VCaP (cell line): Measurements from ENCODE around the gene BCKDHB.
"Not testable (repeated sequence)": the region's sequence is repeated elsewhere in the genome, so short reads cannot be mapped to it uniquely, and the experiment has no call there.

Experiments
- H3K27ac ChIP-seq: fragments of 450-650 bp; 2 replicates; pipeline ENCODE4 v1.5.1; 2017
- CTCF ChIP-seq: fragments of 450-650 bp; conservative IDR thresholded peaks from 2 replicates; pipeline ENCODE4 v1.5.1; 2017; ENCODE audit warnings: mild to moderate bottlenecking, moderate library complexity

BCKDHB gene

GRCh38 chr6:80095600-80095999 lies 10.9 kb upstream of the BCKDHB start:
- H3K27ac ChIP-seq = no peak overlapping the region
- no peak for TF ChIP-seq CTCF

- no peak overlapping the region for H3K27ac ChIP-seq
Measured at GRCh38 chr6:80098392-80098791, 8.1 kb upstream of the BCKDHB start.

GRCh38 chr6:80104520-80104919 lies 2.0 kb upstream of the BCKDHB start:
- no peak overlapping the region for H3K27ac ChIP-seq
- no peak for TF ChIP-seq CTCF

More at GRCh38 chr6:80098392-80098791, 8.1 kb upstream of the BCKDHB start:
- TF ChIP-seq CTCF = no peak

- H3K27ac ChIP-seq = peak overlapping the region; percentile 73
Measured at GRCh38 chr6:80105972-80106417, 476 bp upstream of the BCKDHB start.

GRCh38 chr6:80122576-80122975 lies 16.1 kb downstream of the BCKDHB start:
- H3K27ac ChIP-seq = not testable (repeated sequence)

More at GRCh38 chr6:80105972-80106417, 476 bp upstream of the BCKDHB start:
- TF ChIP-seq CTCF = no peak

- no peak for TF ChIP-seq CTCF
- H3K27ac ChIP-seq = no peak overlapping the region
Measured at GRCh38 chr6:80126657-80127345, 20.3 kb downstream of the BCKDHB start.

- no peak overlapping the region for H3K27ac ChIP-seq
- no peak for TF ChIP-seq CTCF
Measured at GRCh38 chr6:80129485-80129884, 23.0 kb downstream of the BCKDHB start.

GRCh38 chr6:80133020-80133419 lies 26.5 kb downstream of the BCKDHB start:
- TF ChIP-seq CTCF = peak; percentile 66
- H3K27ac ChIP-seq = no peak overlapping the region
